HS-5 (cell line): Measurements from ENCODE around the gene EEF1AKMT2.

ENCODE experiments used
- DNase-seq: peaks from one replicate; pipeline ENCODE4 v3.0.0-alpha.2; 2012; ENCODE audit warnings: low read depth

Gene EEF1AKMT2

DNA sequence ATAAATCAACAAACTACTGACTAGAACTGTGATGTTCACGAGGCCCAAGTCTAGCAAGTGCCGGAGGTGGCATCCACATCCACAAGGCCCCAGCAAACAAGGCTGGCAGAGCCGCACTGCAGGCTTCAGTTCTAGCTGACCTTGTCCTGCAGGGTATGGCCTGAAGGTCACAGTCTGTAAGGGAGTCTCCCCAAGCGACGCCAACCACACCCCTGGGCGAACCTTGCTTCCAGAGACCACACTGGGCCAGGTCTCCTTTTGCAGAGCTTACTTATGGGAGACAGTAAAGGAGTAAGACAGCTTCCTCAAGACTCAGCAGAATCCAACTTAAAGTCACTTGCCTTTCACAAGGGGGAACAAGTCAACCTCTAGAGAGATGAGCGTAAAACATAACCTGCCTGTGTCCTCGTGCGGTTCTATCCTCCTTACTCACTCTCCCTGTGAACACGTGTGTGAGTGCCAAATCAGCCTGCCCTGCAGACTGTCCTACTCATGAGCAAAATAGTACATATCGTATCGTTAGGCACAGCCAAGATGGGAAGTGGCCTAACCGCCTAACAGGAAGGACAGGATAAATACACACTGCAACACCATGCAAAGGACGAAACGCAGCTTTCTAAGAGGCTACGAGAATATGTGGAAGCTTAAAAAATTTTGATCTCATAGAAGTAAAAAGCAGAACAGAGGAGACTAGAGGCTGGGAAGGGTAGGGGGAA, 70.2 kb downstream of the EEF1AKMT2 start:
- DNase-seq, result no peak

DNA sequence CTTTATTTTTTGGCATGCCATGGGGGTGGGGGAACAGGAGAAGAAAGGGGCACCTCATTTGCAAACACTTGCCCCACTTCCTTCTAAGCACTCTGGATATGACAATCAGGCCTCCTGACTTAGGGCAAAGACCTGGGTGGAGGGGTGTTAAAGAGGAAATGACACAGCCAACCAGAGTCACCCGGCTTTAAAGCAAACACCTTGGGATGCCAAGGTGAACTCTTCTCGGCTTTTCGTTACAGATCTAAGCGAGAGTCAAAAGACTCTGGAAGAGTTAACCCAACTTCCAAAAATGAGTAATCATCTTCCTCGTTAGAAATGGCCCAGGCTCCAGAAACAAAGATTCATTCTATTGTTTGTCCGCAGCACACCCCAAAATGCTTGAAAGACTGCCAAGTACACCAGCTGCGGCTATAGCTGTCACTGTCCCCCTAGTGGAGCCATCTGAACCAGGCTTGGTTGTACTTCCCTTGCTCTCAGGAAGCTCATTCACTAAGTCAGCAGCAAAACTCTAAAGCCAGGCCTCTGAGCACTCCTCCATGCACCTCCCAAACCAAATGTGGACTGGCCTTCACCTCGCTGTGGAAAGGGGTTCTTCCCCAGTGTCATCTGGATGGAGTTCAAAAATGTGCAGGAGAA, 72.4 kb downstream of the EEF1AKMT2 start:
- no peak for DNase-seq

DNA sequence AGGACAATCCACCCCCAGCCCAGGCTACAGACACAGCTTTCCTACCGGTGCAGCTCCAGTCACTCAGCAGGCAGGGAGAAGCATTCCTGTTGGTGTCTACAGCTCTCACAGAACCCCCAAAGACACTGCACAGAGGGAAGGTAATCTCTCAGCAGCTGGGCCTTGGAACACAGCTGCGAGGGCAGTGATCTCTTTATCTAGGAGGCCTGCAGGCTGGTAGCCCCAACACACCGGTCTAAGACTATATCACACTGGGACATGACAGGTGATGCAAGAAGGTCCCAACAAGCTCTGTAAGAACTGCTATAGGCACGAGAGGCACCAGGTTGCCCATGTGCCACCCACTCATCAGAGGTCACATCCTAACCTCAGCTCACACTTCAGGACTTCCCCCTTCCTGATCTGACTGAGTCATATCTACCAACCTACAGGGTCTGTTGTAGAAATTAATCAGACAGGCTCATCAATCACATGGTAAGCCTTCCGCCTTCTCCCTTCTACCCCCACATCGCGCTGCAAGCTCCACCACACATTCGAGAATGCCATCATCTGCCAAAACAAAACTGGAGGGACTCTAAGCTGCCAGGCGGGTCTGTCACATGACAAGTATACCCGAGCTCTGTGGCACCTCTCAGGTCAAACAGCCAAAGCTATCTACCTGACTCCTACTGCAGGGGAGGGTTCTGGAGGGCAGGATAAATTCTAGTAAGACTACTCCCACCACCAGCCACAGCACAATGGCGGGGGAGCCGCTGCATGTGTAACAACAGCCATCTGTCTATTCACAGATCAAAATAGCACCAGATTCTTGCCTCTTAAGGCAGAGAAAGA, 73.6 kb downstream of the EEF1AKMT2 start:
- DNase-seq, result no peak

DNA sequence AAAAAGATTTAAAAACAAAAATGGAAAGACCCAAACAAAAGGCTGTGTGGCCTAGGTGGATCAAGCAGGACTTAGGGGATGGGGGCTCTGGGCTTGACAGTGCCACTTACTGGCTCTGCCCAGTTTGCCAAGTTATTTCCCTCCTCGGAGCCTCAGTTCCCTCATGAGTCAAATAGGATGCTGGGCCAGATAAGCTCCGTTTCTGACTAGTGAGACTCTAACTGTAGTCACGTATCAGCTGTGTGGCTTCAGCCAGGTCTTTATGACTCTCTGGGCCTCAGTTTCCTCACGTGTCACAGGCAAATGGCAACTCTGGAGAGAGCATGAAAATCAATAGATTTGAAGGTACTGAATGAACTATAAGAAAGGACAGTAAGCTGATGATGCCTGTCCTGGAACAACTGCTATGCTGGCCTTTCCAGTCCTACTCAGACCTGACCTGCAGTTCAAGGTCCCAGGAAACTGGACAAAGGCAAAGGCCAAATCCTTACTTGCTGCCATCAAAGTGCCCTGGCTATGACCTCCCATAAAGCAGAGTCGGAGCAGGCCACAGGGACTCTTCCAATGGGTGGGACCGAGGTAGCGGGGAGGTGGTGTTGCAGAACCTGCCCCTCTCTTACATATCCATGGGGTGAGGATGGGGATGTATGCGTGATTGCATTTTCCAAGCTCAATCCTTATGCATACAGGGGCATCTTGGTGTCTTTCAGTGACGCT, 74.5 kb downstream of the EEF1AKMT2 start:
- DNase-seq, result no peak

DNA sequence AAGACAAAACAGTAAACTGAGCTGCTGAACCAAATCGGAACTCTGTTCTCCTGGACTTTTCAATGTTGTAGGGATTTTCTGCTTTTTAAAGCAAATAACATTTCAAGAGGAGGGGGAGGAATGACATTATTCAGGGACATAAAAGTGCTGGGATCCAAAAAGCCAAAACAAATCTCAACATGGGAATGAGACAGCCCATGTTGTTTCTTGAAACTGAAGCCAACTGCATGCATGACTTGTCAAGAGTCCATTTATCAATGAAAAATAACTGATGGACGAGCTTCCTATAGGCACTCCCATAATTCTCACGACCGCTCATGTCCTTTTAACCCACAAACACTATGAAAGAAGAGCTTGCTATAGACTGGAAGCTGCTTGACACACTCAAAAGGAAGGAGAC, 75.3 kb downstream of the EEF1AKMT2 start:
- no peak for DNase-seq

GRCh38 chr10:124715439-124715838, 76.2 kb downstream of the EEF1AKMT2 start:
- DNase-seq, result no peak

DNA sequence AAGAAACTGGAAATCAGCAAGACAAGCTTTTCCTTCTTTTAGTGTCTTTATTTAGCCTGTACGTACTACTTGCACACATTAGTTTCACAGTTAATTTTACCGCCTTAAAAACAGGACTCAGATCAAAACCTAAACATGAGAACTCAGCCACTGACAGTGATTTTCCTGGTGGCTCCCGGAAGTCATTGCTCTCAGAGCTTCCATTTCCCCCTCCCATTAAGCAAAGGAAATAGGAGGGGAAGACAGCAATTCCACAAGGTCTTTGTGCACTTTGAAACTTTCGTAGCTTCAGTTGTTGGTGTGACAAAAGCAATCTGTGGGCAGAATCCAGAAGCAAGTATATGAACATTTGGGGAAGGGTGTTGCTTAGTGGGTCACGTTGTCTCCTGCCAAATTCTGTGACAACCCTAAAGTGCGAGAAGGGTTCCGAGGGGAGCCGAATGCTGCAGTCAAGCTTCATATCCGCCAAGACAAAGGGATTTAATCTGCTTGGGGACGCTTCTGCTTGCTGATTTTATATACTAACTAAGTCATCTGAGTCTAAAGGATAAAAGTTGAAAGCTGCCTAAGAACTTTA, 77.9 kb downstream of the EEF1AKMT2 start:
- no peak for DNase-seq

DNA sequence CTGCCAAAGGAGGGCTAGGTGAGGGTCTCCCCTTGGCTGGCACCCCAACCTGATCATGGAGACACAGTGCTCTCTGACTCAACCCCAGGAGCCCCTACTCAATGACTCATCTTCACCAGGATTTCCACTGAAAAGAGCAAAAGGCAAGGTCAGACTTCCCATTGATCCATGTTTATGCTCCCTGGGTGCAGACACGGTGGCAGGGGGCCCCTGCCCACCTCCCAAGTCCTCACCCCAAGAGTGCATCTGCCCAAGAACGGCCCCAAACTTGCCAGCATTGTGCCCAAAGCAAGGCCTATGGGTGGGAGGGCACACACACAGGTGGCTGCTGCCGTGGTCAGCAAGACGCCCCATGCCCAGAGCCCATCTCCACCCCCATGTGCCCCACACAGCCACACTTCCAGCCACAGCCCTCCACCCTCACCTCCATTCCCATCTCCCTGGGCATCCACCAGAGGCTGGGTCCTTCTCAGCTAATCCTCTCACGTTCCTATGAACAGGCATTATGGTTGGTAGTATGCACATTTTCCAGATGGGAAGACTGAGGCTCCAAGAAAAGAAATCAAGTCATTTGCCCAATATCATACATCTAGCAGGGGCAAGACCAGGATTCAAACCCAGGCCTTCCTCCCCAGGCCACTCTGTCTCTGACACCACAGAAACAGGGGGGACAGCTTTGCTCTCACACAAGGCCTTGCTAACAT, 78.8 kb downstream of the EEF1AKMT2 start:
- no peak for DNase-seq

GRCh38 chr10:124711145-124711544, 80.5 kb downstream of the EEF1AKMT2 start:
- DNase-seq, result no peak

- no peak for DNase-seq
These were observed 81.3 kb downstream of the EEF1AKMT2 start for GRCh38 chr10:124710266-124710881.

DNA sequence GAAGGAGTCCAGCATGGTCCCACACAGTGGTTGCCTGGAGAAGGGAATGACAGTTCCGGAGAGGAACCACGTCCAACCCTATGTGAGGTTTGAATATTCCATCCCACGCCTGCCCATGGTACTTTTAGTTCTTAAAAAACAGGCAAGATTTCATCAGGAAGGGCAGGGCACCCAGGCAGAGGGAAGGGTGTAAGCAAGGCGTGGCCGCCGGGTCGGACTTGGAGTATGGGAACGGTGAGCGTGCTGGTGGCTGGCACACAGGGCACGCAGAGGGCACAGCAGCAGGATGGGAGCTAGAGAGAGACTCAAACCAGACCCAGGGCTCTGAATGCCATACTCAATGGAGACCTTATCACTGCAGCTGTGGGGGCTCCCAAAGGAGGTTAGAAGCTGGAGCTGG, 81.8 kb downstream of the EEF1AKMT2 start:
- DNase-seq, result no peak

DNA sequence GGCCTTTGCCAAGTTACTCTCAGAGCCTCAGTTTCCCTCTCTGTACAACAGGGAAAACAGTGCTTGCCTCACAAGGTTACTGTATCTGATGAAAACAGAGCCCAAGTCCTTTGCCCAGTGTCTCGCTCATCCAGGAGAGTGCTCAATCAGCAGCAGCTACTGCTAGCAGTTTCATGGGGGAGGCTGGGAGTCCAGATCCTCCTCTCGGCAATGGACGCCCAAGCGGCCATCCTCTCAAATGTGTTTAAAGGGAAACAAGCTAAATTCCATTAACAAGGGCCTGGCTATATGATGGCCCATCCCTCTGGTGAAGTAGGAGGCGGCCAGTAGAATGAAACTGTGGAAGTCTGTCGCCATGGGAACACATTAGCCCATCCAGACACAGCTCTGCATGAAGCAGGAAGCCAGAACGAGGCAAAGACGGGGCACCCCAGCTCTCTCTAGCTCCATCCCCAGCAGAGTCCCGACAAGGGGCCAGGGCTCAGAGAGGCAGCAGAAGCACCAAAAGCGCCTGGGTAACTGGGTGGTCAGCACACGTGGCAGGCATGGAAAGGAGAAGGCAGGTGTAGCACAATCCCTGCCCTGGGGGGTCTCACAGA, 82.7 kb downstream of the EEF1AKMT2 start:
- no peak for DNase-seq

- no peak for DNase-seq
These were observed 83.4 kb downstream of the EEF1AKMT2 start for GRCh38 chr10:124708246-124708779.
